ENCODE measurements around the gene F13A1. TPM values are rescaled to one million over a fixed set of nuclear protein-coding genes. Genes with fewer than 3 reads are reported as not detected.

The F13A1 gene
- total RNA-seq, 1 experiment from 2014 or later = not detected

DNA sequence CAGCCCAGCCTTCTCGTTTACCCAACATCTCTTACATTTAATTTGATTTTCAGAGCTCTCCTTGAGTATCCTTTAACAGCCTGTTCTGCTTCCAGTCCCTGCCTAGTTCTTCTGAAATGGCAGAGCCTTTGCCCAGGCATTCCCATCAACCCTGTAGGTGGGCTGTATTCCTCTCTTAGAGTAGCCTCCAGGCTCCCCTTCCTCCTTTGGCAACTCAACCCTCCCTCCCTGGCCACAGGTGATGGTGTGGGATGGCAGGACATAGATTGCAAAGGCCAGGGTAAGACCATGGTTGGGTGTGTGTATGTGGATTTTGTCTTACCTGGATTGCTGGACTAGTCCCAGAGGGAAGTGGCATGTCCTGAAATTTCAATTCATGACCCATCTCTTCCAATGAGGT is 125.4 kb downstream of the F13A1 start:
- DNase-seq (ENCODE audit: low spot score) = no peak

DNA sequence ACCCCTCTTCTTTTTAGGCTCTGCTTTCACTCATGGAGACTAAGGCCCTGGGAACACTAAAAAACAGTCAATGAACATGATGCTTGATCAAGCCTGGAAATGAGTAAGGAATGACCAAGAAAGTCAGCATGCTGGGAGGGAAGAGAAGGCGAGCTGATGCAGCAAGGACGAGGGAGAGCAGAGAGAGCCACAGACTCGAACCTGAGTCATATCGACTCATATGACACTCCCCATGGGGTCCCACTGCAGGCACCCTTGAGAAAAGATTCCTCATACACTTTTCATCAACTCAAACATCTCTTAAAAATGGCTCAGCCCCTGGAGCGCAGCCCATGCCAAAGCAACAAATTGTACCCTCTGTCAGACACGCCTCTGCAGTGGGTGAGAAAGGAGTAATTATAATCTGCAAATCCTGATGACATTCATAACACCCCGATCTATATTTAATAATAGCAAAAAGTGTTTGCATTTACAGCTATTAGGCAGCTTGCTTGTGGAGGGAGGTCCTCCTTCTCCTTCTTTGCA is 127.2 kb downstream of the F13A1 start:
- DNase-seq (ENCODE audit: low spot score) = no peak

DNA sequence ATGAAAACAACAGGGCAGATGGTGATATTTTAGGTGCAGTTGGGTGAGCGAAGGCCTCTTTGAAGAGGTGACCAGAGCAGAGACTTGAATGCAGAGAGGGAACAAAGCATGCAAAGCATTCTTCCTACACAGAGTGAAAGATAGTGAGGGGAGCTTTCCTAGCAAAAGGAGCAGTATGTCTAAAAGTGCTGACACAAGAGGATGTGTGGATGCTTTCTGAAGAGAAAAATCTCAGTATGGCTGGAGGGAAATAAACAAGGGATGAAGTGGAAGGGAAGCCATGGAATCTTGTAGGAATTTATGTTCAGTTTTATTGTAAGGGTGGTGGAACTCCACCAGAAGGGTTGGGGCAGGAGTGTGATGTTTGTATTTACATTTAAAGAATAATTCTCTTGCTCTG is 128.6 kb downstream of the F13A1 start:
- DNase-seq (ENCODE audit: low spot score) = no peak

DNA sequence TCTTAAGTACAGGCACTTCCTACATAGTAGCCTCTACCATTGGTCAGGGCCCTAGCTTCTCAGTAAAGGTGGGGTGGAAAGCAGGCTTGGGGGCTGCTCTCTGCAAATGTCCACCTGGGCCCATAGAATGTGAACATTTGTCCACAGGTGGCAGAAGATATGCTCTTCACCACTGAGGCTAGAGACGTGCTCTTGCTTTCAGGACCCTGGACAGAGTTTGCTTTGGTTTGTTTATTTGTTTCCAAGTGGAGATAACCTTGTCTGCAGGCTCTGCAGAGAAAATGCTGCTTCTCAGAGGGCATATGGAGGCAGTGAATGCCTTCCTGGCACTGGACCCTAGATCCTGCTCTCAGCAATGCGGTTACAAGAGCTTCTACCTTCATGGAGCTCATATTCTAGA is 129.0 kb downstream of the F13A1 start:
- DNase-seq (ENCODE audit: low spot score) = no peak

DNA sequence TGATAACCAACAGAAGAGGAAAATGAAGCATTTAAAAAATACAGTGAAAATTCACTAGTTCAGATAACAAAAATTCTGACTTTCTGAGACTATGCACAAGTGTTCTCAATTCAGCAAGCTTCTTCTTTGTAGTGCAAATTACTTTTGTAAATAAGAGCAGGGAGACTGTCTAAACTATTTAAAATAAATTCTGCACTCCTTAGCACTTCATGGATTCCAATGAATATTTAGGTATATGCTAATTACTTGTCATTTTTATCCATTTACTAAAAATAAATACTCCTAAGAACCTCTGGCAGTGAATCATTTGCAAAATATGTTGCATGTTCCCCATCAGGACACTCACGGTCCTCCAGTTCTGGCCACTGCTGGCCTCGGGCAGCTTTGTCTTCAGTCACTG is 139.8 kb downstream of the F13A1 start:
- no peak for DNase-seq (ENCODE audit: low spot score)

DNA sequence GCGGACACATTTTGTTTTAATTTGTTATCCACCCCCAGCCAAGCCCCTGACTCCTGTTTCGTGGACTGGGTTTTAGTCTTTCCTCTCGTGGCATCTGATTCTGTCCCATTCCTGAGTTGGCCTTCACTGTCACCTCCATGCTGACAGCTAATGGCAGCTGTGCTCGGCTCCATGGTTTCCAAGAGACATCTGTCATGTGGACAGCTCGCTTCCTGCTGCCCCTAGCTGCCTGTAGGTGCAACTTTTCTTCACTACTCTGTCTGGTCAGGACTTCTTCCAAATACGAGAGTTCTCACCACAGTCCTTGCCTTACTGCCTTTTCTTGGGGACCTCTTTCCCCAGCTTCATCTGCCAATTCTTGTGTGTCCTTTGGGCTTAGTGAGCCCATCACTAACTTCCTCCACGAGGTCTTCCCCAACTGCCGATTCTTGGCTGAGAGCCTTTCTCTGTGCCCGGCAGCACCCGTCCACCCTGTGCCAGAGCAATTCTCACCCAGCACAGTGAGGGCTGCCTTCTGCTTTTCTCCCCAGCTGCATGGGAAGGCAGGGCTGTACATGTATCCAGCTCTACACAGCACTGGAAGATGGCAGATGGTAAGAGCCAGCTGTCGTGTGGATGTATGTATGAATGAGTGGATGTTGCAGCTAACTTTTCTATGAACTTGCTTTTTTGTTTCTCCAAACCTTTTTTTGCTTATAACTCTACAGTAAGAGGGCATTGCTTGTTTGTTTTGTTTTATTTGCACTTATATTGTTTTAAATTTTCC is 140.4 kb downstream of the F13A1 start:
- DNase-seq (ENCODE audit: low spot score) = no peak

DNA sequence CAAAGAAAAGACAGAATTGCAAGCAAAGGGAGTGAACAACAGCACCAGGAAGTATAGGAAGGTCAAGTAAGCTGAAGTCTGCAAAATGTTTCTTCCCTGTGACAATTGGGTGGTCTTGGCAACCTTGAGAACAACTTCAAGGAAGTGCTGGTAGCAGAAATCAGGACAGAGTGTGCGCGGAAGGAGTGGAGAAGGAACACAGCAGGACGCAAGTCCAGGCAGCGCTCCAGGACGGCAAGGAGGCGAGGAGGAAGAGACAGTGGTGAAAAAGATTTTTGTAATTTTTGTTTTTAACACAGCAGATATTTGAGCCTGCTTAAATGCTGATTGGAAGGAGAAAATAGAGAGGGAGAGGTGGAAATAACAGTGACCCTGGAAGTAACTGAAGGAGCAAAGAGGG is 141.7 kb downstream of the F13A1 start:
- no peak for DNase-seq (ENCODE audit: low spot score)

DNA sequence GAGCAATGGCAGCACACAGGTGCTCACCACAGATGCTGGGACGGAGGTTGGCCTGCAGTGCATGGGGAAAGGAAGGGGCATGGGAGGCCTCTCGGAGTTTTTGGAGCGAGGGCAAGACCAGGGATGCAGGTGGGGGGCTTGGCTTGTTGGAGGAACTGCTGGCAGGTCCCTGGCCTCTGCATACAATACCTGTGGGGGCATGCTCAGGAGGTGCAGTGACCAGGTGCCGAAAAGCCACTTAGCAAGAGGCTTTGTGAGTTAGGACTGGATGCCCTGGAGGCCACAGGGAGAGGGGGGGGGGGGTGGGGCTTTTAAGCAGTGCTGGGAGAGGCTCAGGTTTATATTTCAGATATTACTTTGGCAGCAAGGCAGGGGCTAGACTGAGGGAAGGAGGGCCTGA is 142.7 kb downstream of the F13A1 start:
- no peak for DNase-seq (ENCODE audit: low spot score)

DNA sequence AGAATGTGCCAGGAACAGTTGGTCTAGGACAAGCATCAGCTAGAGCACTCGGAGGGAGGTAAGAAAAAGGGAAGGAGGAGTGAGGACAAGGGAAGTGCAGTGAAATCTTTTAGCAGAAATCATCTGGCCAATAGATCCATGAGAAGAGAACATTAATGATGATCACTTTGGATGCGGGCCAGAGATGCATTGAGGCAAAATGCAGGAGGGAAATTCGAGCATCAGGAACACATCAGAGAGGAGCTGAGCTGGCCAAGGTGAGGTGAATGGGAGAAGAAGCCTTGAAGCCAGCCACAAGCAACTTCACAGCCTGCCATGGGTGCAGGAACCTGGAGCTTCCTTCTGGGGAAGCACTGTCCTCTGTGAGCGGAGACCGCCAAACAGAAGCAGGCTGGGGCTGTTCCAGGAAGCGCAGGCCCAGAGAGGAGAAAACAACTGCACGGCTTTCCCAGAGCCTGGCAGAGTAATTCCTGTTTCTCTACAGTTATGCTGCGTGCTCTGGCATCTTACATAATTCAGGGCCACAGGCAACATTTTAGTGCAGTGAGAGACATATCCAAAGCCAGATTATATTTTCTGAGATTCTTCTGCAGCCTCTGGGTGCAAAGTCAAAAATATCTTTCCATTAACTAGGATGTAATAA is 143.8 kb downstream of the F13A1 start:
- DNase-seq (ENCODE audit: low spot score) = no peak

DNA sequence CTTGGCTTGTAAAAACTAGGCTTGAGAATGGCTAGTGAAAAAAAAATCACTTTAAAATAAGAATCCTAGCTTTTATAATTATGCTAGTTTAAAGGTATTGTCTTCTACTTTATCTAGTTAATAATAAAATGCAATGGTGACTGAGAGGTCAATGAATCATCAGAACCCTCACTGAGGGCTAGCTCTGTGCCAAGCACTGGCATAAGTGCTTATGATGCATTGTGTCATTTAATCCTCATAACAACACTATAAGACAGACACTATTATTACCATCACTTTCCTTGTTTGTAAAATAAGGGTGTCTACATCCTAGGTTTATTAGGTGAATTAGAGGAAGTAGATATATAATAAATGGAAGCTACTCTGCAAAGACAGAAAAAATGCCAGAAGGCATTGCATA is 144.3 kb downstream of the F13A1 start:
- DNase-seq (ENCODE audit: low spot score) = no peak

DNA sequence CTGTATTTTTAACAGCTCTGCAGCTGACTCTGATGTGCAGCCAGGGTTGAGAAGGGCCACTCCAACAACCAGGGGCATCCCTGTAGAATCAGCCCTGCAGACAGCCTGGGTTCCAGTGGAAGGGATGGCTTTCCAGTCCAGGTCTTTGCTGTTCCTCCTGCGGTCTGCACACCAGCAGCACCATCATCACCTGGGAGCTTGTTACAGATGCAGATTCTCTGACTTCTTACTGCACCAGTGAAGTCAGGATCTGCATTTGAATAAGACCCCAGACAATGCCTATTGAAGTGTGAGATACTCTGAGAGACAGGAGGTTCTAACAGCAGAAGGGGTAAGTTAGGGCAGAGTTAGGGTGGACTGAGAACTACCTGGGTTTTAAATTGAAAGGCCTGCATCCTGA is 151.3 kb downstream of the F13A1 start:
- no peak for DNase-seq (ENCODE audit: low spot score)

DNA sequence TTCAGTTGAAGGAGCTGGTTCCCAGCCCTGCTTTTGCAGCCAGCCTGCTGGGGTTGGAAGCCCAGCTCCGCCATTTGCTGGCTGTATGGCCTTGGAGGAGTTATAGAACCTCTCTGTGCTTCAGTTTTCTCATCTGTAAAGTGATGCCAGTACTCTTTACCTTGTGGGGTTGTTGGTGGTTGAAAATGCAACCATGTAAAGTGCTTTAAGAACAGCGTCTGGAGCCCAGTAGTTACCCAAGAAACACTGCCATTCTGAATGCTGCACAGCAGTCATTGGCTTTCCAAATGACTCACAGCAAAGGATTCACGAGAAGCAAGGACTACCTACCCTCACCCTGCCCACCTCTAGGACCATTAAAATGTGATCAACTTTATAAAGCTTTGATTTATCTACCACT is 154.4 kb downstream of the F13A1 start:
- no peak for DNase-seq (ENCODE audit: low spot score)

DNA sequence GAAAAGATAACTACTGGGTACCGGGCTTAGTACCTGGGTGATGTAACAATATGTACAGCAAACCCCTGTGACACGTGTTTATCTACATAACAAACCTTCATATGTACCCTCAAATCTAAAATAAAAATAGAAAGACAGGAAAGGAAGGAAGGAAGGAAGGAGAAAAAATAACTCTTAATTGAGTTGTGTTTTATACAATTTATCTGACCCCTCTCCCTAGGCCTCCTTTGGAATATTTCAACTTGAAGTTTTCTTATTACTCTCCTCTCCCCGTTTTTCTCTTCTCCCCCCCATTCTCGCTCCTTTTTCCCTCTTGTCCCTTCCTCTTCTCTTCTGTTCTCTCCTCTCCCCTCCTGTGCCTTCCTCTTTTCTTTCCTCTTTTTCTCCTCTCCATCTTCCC is 156.1 kb downstream of the F13A1 start:
- DNase-seq (ENCODE audit: low spot score) = no peak

DNA sequence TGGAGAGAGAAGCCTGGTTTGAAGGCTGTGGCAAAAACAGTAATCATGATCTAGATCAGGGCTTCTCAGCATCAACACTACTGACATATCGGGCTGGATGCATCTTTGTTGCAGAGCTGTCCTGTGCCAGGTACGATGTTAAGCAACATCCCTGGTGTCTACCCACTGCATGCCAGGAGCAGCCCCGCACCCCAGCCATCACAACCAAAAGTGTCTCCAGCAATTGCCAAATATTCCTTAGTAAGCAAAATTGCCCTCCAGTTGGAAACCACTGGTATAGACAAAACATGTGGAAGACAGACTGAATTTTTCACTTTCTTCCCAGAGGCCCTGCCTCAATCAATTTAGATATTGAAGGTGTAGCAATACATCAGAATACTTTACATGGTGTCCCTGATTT is 166.1 kb downstream of the F13A1 start:
- DNase-seq (ENCODE audit: low spot score) = no peak

DNA sequence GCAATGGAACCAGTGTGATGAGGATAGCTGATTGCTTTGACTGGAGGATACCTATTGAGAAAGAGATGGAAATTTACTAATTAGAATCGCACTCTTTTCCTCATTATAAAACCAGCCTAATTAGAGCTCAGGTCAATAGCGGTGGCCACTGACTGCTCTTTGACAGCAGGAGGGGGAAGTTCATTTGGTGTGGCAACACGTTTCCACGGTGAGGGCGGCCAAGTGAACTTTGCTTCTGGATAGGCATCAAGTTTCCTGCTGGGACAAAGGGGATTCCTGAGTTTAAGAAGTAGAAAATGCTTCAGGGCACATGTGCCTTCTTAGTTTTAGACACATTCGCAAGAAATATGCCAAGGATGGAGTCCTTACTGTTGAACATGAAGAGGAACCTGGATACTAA is 168.4 kb downstream of the F13A1 start:
- DNase-seq (ENCODE audit: low spot score) = no peak

DNA sequence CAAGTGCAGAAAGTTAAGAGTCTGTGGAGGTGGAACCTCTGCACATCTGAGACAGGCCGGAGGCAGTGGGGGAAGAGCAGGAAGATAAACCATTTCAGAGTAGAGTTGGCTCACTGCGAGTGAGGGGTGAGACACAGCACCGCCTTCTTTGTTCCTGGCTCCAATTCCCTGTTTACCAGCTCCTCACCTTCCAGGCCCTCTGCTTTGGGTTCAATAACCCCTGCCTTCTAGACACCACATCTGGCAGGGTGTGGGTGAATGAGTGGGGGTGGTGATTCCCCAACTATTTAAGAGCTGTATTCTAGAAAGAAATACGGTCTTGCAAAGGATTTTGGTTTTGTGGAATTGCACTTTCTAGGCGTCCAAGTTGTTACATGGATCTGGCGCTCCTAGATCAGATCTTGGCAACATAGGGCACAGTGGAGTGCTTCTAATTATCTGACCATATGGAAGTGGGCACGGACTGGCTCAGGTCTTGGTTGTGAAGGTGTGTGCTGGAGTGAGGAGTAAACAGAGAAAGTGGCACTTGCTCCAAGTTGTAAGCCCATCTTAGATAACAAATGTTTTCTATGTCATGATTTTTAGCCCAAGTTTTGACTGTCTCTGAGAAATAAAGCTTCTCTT is 172.2 kb downstream of the F13A1 start:
- DNase-seq (ENCODE audit: low spot score) = no peak

DNA sequence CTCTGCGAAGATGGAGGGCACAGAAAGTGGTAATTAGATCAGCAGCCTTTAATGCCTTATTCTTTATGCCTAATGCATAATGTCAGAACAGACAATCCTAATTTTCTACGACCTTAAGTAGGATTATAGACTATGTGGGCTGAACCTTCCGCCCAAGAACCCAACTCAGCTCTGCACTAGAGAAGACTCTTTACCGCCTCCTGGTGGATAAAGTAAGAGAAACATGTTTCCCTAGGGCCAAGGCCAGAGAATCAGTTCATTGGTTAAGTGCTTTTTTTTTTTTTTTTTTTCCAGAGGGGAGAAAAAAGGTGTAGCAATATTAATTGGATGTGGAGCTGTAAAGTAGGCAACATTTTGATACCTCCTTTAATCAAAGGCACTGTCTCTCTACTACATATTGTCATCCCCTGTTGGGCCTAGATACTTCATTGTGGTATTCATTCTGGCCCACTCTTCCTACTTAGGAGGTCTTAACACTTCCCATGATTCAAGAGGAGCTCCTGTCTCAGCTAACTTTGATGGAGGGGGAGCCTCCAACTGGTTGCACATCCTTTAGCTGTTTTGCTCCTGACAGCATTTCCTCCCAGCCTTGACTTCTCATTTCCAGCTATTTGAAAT is 188.9 kb downstream of the F13A1 start:
- no peak for DNase-seq (ENCODE audit: low spot score)

DNA sequence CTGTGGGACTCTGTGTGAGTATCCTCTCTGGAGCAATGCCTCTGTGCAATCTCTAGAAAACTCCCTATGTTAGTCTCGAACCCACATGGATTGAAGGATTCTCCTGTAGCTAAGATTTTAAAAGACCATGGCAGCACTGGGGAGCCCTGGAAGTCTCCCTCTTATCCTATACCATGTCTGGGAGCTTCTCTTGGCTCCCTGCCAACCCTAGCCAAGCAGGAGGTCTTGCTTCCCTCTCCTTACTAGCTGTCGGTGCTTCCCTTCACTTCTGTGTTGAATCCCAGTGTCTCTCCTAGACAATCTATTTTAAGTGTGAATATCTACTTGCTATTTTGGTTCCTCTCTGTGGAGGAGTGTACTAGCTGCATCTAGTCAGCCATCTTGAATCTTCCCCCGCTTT is 195.0 kb downstream of the F13A1 start:
- DNase-seq (ENCODE audit: low spot score) = no peak

DNA sequence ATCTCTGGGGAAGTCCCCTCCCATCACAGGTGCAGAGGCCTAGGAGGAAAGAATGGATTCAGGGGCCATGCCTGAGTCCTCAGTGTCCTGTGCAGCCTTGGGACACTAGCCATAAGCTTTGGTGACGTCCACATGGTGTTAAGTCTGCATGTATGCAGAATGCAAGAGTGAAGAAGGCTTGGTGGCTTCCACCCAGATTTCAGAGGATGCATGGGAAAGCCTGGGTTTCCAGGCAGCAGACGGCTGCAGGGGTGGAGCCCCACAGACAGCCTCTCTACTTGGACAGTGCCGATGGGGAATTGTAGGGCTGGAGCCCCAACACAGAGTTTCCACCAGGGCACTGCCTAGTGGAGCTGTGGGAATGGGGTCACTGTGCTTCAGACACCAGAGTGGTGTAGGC is 196.7 kb downstream of the F13A1 start:
- DNase-seq (ENCODE audit: low spot score) = no peak

DNA sequence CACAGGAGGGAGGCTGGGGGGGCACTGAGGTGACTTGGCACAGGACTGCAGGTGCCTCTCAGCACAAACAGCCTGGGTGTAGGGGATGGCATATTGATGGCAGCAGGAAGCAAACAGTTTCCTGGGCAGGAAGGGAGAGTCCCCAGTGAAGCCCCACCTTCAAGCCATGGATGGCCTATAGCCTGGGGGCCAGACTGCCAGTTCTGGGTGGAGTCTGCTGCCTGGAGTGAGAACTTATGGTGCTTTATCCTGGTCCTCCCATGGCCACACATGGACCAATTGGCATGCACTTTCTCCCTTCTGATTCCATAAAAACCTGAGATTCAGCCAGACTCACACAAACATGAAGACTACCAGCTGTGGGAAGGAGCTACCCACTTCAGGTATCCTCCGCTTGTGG is 198.5 kb downstream of the F13A1 start:
- DNase-seq (ENCODE audit: low spot score) = no peak

DNA sequence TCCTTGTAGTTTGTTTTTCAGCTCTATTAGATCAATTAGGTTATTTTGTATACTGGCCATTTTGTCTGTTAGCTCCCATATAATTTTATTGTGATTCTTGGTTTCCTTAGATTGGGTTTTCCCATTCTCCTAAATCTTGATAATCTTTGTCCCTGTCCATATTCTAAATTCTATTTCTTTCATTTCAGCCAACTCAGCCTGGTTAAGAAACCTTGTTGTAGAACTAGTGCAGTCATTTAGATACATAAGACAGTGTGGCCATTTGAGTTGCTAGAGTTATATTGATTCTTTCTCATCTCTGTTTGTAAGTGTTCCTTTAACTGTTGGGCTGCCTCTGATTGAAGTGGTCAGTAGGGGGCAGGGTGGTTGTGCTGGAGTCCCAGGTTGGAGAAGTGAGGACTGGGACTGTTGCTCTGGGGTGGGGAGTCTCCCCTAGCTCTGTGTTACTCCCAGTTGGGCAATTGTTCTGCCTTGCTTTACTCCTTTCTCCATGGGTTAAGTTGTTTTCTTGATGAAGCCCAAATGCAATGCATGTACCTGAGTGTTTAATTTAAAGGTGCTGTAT is 214.9 kb downstream of the F13A1 start:
- no peak for DNase-seq (ENCODE audit: low spot score)
